ES-I3 (cell line): ENCODE results near the gene C3orf70.

ENCODE experiments used
- H3K36me3 ChIP-seq: 2 replicates; pipeline ENCODE4 v1.6.1; 2013; ENCODE audit warnings: mild to moderate bottlenecking, low read length, control low read depth, moderate library complexity; ENCODE audit not compliant: insufficient read depth
- H3K4me1 ChIP-seq: 2 replicates; pipeline ENCODE4 v1.6.1; 2013; ENCODE audit warnings: mild to moderate bottlenecking, control low read depth, low read length; ENCODE audit not compliant: insufficient read depth
- H3K9ac ChIP-seq: 2 replicates; pipeline ENCODE4 v1.6.1; 2013; ENCODE audit warnings: low read depth, mild to moderate bottlenecking, low read length, moderate library complexity
- H3K9me3 ChIP-seq: 2 replicates; pipeline ENCODE4 v1.6.1; 2013; ENCODE audit warnings: mild to moderate bottlenecking, low read length, moderate library complexity; ENCODE audit not compliant: control insufficient read depth, insufficient read depth

Gene C3orf70

DNA sequence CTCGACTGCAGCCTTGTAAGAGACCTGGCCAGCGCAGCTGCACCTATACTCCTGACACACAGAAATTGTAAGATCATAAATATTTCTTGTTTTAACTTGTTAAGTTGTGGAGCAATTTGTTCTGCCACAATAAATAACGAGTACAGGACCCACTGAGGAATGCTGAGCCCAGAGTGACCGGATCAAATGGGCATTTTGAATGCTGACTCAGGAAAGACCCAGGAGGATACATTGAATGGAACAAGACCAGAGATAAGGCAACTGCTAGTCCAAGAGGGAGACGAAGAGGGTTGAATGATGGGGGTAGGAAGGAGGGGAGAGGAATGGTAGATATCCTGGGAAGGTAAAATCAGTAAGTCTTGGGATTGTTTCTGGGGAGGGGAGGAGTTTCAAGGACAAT, 8.9 kb upstream of the C3orf70 start:
- no peak overlapping the region for H3K9ac ChIP-seq
- H3K9me3 ChIP-seq, result no peaks in the 10 kb centered on the region
- H3K36me3 ChIP-seq, result no peaks in the 10 kb centered on the region
- no peaks in the 10 kb centered on the region; the same call in 1 of the 2 replicates for H3K4me1 ChIP-seq

DNA sequence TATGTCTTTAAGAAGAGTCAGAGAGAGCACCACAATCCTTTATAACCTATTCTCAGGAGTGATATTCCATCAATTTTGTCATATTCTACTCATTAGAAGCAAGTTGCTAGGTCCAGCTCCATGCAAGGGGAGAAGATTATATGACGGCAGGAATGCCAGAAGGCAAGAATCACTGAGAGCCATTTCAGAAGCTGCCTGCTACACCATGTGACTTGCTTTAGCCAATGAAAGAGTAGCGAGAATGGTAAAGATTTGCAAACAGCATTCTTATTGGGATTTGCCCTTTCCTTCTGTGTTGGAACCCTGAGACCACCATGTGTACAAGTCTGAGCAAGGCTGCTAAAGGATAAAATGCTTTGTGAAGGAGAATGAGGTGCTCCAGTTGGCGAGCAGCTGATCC, 4.5 kb upstream of the C3orf70 start:
- no peaks in the 10 kb centered on the region for H3K36me3 ChIP-seq
- no peak overlapping the region for H3K9ac ChIP-seq
- H3K9me3 ChIP-seq, result no peaks in the 10 kb centered on the region
- H3K4me1 ChIP-seq, result peaks cover 4% of the 10 kb centered on the region; the same call in 1 of the 2 replicates

DNA sequence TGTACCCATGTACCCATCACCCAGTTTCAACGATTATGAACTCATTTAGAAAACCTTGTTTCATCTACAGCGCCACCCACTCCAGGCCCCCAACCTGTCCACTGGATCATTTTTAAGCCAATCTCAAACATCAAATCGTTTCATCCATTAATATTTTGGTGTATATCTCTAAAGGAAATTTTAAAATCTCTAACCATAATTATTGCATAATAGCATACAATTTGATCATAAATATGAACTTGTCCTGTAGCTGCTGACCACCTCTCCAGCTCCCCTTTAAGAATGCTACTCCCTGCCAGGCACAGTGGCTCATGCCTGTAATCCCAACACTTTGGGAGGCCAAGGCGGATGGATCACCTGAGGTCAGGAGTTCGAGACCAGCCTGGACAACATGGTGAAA, 2.8 kb upstream of the C3orf70 start:
- Histone ChIP-seq H3K9me3 (no peaks in the 10 kb centered on the region), H3K36me3 (no peaks in the 10 kb centered on the region), H3K9ac (no peak overlapping the region), H3K4me1 (peaks cover 4% of the 10 kb centered on the region; the same call in 1 of the 2 replicates)

DNA sequence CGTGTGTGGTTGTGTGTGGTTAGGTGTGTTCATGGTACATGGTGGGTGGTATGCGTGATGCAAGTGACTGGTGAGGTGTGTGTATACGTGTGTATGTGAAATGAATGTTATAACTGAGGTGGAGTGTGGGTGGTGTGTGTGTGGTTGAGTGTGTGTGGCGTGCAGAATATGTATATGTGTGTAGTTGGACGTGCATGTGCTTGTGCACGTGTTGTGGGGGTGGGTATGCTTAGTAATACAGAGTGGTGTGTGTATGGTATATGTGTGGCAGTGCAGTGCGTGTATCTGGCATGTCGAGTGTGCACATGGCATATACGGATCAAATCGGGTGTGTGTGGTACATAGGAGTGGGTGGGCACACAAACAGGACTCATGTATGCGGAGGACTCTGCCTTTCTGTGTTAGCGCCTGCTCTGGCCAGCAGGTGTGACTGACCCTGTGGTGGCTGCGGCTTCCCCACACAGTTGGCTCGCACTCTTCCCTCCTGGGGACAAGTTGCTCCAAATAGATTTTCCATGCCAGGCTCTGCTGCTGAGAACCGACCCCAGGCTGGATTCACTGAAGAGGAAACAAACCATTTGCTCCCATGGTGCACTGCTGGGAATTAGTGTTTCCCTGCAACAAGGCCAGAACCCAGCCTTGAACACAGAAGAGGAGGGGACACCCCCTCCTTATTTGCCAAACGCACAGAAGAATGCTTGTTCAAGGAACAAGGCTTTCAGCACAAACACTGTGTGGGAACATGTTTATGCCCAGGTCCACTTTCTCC, 1.2 kb upstream of the C3orf70 start:
- H3K36me3 ChIP-seq, result no peaks in the 10 kb centered on the region
- H3K9me3 ChIP-seq, result no peaks in the 10 kb centered on the region
- no peak overlapping the region for H3K9ac ChIP-seq
- H3K4me1 ChIP-seq, result peaks cover 4% of the 10 kb centered on the region; the same call in 1 of the 2 replicates

DNA sequence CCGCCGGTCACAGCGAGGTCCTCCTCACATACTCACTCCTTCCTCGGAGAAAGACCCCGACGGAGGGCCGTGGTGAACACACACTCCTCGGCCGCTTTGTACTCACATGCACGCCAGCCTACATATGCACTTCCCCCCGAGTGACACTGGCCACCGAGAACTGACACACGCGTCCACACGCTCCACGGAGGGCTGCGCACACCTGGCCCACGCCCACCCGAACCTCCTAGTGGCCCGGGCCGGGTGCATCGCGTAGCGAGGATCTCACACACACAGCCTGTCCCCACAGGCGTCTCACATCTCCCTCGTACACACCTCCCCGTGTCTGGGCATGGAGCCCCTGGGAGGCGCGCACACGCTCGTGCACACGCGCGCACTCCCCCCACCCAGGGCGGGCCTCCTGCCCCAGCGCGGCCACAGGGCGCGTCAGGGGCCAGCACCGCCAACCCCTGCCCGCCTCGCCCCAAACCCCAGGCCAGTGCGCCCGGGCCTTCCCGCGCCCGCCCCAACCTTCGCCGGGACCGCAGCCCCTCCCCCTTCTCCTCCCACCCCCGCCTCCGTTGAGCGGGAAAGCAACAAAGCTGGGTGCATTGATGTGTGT, 411 bp upstream of the C3orf70 start:
- peak overlapping the region; percentile 61 for H3K9ac ChIP-seq
- no peaks in the 10 kb centered on the region for H3K36me3 ChIP-seq
- H3K9me3 ChIP-seq, result no peaks in the 10 kb centered on the region
- peaks cover 4% of the 10 kb centered on the region; the same call in 1 of the 2 replicates for H3K4me1 ChIP-seq

DNA sequence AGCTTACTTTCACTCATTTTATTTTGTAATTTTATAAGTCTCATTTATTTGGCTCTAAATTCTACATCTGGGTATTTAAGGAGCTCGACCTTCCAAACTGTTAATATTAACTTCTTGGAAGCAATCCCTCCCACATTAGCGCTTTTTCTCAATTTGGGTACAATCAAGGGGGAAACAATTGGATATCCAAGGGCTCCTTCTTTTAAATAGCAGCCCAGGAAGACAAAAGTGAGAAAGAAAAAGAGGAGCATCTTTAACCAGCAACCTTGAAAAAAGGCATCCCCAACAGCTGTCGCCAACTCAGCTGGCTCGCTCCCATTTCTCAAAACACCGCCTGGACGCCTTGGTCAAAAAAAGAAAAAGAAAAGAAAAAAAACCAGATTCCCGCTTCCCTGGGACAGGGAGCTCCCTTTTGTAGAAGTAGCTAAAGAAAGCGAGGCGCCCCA, 873 bp downstream of the C3orf70 start:
- Histone ChIP-seq H3K36me3 (no peaks in the 10 kb centered on the region), H3K9ac (peak overlapping the region; percentile 61), H3K4me1 (peaks cover 4% of the 10 kb centered on the region; the same call in 1 of the 2 replicates), H3K9me3 (no peaks in the 10 kb centered on the region)

DNA sequence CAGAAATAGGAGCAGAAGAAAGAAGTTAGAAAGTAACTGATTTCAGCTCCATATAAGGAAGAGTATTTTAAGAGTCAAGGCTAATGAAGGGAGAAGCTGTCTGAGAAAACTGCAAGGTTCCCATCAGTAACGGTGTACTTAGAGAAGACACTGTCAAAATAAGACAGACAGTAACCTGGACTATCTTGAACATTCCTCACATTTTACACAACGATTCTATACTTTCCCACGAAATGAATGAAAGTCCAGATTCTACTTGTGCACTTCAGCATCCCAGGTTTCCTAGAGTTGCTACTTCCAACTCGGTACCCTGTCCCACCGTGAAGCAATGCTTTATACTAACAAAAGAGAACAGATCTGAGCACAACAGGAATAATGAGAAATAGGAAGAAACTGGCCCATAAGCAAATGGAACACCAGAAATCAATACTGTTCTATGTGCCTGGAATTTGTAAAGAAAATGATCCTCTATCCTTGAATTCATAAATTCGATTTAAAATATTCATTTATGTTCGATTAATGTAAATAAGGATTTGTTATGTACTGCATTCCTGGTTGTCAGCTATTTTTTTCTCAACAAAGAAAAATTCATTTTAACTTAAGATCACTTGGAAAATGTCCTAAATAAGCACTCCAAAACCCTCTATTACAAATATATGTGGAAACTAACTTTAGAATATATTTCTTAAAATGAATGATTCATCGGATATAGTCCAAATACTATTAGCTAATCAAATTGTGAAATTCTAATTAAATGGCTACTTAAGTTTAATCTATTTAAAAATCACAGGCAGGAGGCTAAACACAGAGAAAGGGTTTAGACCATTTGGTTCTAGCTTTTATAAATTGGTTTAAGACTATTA, 1.5 kb downstream of the C3orf70 start:
- Histone ChIP-seq H3K9ac (no peak overlapping the region; the same call in 1 of the 2 replicates), H3K4me1 (peaks cover 9% of the 10 kb centered on the region; the same call in 1 of the 2 replicates)

DNA sequence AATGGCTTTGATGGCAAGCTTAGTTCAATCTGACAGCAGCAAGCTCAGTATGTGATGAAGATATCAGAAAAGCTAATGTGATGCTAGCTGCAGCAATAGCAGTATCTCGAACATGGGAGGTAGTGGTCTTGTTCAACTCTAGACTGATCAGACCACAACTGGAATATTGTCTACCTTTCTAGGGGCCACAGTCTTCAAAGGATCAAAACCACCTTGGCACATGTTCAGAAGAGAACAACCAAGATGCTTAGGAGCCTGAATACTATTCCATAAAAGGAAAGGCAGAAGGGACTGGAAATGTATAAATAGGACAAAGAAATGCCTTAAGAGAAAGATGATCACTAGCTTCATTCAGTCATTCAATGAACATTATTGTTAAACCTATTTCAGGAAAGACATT, 2.3 kb downstream of the C3orf70 start:
- Histone ChIP-seq H3K9ac (no peak overlapping the region), H3K36me3 (no peaks in the 10 kb centered on the region), H3K9me3 (no peaks in the 10 kb centered on the region), H3K4me1 (peaks cover 9% of the 10 kb centered on the region; the same call in 1 of the 2 replicates)

More for the DNA sequence above, 1.5 kb downstream of the C3orf70 start:
- Histone ChIP-seq H3K36me3 (no peaks in the 10 kb centered on the region), H3K9me3 (no peaks in the 10 kb centered on the region)

DNA sequence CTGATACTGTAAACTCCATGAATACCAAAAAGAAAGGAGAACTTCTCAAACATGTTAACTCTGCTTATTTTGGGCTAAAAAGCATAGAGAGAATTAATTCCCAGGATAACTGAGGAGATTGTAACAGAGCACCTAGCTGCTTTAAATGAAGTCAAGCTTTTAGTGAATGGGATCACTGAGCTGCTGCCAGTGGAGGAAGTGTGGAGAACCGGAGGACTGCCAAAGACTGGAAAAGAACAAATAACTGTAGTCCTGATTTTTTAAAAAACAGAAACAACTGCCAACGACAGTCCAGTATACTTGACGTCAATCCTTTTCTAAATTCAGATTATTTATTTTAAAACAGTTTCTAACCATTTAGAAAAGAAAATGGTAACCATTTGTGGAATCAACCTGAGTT, 3.3 kb downstream of the C3orf70 start:
- Histone ChIP-seq H3K4me1 (peaks cover 9% of the 10 kb centered on the region; the same call in 1 of the 2 replicates), H3K9me3 (no peaks in the 10 kb centered on the region), H3K9ac (no peak overlapping the region), H3K36me3 (no peaks in the 10 kb centered on the region)

DNA sequence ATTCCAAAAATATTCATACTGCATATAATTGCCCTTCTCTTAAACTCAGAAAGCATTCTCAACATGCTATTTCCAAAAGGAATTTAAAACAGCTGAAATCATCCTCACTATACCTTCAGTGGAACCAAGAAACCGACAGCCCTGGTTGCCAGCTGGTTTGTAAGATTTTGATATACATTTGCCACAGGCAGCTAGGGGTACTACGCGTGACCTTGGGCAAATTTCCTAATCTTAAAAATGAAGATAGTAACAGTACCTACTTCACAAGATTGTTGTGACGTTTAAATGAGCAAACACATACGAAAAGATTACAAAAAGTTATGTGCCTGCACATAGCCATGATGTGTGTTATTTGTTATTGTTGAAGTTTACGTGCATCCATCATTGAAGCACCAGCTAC, 7.3 kb downstream of the C3orf70 start:
- H3K9me3 ChIP-seq, result no peaks in the 10 kb centered on the region
- no peak overlapping the region for H3K9ac ChIP-seq
- no peaks in the 10 kb centered on the region for H3K36me3 ChIP-seq
- 0 out of 2 replicates have a peak, but pooled peaks cover 5% of the 10 kb centered on the region for H3K4me1 ChIP-seq

DNA sequence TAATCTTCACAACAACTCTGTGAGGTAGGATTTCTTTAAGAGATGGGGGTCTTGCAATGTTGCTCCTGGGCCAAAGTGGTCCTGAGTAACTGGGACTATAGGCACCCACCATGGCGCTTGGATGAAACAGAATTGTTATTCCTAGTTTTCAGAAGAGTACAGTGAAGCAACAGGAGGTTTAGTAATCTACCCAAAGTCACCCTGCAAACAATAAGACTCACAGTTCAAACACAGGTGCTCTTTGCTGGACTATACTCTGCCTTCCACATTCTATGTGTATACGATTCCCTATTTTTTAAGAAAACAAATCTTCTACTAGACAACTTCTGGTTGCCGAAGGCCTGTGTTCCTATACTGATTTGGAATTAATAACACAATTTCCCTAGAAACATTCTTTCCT, 8.1 kb downstream of the C3orf70 start:
- no peak overlapping the region for H3K9ac ChIP-seq
- 0 out of 2 replicates have a peak, but pooled peaks cover 5% of the 10 kb centered on the region for H3K4me1 ChIP-seq
- no peaks in the 10 kb centered on the region for H3K9me3 ChIP-seq
- no peaks in the 10 kb centered on the region for H3K36me3 ChIP-seq

DNA sequence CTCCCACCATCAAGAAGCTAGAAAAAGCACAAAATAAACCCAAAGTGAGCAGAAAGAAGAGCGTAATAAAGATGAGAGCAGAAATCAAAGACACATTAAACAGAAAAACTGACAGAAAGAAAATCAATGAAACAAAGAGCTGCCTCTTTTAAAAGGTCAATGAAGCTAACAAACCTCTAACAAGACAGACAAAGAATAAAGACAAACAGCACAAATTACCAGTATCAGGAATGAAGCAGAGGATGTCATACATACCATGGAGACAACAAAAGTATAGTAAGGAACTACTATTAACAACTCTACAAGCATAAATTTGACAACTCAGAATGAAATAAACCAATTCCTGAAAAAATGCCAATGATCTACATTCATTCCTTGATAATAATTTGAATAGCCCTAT, 15.0 kb downstream of the C3orf70 start:
- Histone ChIP-seq H3K4me1 (no peaks in the 10 kb centered on the region), H3K9ac (no peak overlapping the region), H3K9me3 (no peaks in the 10 kb centered on the region), H3K36me3 (no peaks in the 10 kb centered on the region)

DNA sequence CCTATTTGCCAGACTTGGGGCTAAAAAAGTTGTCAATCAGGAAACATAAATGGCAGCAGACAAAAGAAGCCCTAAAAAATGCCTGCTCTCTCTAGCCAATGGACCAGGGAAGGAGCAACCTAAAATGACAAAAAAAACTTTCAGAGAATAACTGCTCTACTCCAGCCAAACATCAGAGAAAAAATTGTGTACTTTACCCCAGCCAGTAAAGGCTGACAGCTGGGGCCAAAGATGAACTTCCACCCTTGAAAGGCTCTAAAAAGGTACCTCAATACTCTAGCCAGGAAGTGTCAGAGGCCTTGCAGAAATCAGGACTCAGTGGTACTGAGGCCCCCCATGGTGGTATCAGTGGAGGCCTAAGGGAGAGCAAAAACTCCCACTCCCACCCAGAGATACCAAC, 18.4 kb downstream of the C3orf70 start:
- Histone ChIP-seq H3K9me3 (no peaks in the 10 kb centered on the region), H3K4me1 (no peaks in the 10 kb centered on the region), H3K9ac (no peak overlapping the region), H3K36me3 (no peaks in the 10 kb centered on the region)

DNA sequence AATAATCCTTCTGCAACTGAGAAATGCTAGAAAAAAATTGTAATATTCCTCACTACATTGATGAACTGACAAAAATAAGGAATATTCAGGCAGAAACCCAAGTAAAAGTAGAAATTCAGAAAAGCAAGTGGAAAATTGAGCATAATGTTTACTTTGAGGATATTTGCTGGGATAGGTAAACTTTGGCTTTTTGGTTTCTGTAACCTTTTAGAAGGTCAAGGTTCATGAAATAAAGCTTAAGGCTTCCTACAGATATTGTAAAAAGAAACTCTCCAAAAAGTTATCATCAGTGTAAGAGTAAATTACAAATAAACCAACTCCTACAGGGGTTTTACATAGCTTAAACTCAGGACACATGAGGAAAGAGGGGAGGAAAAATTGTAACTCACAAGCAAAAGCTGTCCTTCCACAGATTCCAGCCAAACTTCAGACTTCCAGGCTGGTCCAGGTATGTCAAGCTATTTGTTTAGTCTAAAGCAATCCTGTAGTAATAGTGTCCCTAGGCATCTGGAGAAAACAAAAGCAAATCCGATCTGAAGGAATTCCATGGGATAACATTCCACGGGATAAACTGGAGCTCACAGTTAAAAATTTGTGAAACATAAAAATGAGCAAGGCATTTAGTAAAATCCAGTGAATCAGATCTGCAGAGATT, 21.1 kb downstream of the C3orf70 start:
- no peaks in the 10 kb centered on the region for H3K36me3 ChIP-seq
- no peaks in the 10 kb centered on the region for H3K4me1 ChIP-seq
- no peaks in the 10 kb centered on the region for H3K9me3 ChIP-seq
- H3K9ac ChIP-seq, result no peak overlapping the region
